Measurements from ENCODE around the gene DGKD.
"Not testable (repeated sequence)": the region's sequence is repeated elsewhere in the genome, so short reads cannot be mapped to it uniquely, and the experiment has no call there.

Gene DGKD

DNA sequence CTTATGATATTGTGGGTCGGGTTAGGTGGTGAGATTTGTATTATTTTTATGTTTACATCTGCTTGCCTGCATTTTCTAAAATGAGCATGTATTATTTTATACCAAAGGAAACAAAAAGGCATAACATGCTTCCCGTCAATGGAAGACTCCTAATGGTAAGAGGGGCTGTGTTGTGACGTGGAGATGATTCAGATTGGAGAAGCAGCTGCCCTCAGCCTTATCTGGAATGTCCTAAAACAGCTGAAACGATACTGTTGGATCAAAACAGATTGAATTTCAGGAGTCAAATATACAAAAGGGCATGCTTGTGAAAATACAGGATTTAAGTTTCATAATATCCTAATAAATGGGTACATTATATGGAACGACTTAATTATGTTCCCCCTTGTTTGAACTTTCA lies 19.0 kb downstream of the DGKD start:
- Histone ChIP-seq H3K4me3 (replicated peaks; ENCODE audit: insufficient read depth, low read length) (no peak overlapping the region), H3K27ac (replicated peaks) (no peak overlapping the region), H3K27me3 (ENCODE audit: insufficient read depth, poor library complexity, severe bottlenecking) (no peaks in the 10 kb centered on the region)
- DNase-seq (ENCODE audit: low read depth in 1 of 2, low spot score in 1 of 2), result no peak
- TF ChIP-seq GABPA (IDR thresholded peaks at IDR 0.05; ENCODE audit: low read depth) (no peak), POLR2AphosphoS5 (IDR thresholded peaks at IDR 0.05; ENCODE audit: low read depth) (no peak), SPI1 (IDR thresholded peaks at IDR 0.05; ENCODE audit: borderline replicate concordance, low read depth) (no peak)
- TF ChIP-seq, protein P1, sequence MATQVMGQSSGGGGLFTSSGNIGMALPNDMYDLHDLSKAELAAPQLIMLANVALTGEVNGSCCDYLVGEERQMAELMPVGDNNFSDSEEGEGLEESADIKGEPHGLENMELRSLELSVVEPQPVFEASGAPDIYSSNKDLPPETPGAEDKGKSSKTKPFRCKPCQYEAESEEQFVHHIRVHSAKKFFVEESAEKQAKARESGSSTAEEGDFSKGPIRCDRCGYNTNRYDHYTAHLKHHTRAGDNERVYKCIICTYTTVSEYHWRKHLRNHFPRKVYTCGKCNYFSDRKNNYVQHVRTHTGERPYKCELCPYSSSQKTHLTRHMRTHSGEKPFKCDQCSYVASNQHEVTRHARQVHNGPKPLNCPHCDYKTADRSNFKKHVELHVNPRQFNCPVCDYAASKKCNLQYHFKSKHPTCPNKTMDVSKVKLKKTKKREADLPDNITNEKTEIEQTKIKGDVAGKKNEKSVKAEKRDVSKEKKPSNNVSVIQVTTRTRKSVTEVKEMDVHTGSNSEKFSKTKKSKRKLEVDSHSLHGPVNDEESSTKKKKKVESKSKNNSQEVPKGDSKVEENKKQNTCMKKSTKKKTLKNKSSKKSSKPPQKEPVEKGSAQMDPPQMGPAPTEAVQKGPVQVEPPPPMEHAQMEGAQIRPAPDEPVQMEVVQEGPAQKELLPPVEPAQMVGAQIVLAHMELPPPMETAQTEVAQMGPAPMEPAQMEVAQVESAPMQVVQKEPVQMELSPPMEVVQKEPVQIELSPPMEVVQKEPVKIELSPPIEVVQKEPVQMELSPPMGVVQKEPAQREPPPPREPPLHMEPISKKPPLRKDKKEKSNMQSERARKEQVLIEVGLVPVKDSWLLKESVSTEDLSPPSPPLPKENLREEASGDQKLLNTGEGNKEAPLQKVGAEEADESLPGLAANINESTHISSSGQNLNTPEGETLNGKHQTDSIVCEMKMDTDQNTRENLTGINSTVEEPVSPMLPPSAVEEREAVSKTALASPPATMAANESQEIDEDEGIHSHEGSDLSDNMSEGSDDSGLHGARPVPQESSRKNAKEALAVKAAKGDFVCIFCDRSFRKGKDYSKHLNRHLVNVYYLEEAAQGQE (IDR thresholded peaks at IDR 0.05; ENCODE audit: insufficient replicate concordance, low read depth), result no peak
- TF ChIP-seq, protein P2, sequence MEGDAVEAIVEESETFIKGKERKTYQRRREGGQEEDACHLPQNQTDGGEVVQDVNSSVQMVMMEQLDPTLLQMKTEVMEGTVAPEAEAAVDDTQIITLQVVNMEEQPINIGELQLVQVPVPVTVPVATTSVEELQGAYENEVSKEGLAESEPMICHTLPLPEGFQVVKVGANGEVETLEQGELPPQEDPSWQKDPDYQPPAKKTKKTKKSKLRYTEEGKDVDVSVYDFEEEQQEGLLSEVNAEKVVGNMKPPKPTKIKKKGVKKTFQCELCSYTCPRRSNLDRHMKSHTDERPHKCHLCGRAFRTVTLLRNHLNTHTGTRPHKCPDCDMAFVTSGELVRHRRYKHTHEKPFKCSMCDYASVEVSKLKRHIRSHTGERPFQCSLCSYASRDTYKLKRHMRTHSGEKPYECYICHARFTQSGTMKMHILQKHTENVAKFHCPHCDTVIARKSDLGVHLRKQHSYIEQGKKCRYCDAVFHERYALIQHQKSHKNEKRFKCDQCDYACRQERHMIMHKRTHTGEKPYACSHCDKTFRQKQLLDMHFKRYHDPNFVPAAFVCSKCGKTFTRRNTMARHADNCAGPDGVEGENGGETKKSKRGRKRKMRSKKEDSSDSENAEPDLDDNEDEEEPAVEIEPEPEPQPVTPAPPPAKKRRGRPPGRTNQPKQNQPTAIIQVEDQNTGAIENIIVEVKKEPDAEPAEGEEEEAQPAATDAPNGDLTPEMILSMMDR (IDR thresholded peaks at IDR 0.05; ENCODE audit: insufficient read depth, low read length), result no peak

DNA sequence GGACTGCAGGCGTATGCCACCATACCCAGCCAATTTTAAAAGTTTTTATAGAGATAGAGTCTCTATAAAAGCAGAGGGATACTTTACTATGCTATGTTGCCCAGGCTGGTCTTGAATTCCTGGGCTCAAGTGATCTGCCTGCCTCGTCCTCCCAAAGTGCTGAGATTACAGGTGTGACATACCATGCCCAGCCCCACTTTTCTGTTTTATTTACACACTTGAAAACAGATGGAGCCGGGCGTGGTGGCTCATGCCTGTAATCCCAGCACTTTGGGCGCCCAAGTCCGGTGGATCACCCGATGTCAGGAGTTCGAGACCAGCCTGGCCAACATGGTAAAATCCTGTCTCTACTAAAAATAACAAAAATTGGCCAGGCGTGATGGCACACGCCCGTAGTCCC lies 20.5 kb downstream of the DGKD start:
- H3K27ac ChIP-seq (replicated peaks); H3K4me3 ChIP-seq (replicated peaks; ENCODE audit: insufficient read depth, low read length): not testable (repeated sequence)

DNA sequence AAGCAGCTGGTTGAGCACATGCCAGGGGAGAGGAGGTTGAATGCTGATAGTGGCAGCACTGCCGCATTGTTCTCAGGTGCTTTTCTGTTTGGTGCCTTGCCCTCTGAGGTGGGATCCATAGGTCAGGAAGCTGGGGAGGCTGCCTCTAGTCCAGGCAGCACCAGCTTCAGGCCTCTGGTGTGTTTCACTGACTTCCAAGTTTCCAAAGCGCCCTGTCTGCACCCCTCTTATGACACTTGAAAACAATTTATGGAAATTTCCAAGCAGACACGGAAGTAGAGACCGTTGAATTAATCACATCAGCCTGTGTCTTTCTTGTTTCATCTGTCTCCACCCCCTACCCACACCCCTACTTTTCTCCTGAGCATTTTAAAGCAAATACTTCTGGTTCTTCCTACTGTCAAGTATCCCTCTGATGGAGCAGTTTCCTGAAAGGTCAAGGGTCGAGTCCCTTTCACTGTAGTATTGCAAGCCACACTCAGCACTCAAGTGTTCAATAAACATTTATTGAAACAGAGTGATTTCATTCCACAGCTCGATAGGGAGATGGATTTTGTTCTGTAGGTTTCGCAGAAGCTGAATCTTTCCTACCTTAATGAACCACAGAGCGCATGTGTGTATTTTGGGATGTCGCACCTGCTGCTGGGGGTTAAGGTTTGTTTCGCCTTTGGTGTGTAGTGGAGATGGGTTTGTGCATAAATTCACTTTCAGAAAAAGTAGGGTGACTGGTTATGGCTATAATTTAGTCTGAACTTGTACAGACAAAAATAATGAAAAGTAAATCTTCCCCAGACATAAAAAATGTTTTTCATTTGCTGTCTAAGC lies 21.4 kb downstream of the DGKD start:
- DNase-seq (ENCODE audit: low read depth in 1 of 2, low spot score in 1 of 2), result no peak
- Histone ChIP-seq H3K27ac (replicated peaks) (no peak overlapping the region), H3K4me3 (replicated peaks; ENCODE audit: insufficient read depth, low read length) (no peak overlapping the region), H3K27me3 (ENCODE audit: insufficient read depth, poor library complexity, severe bottlenecking) (no peaks in the 10 kb centered on the region)
- TF ChIP-seq POLR2AphosphoS5 (IDR thresholded peaks at IDR 0.05; ENCODE audit: low read depth) (no peak), SPI1 (IDR thresholded peaks at IDR 0.05; ENCODE audit: borderline replicate concordance, low read depth) (no peak), GABPA (IDR thresholded peaks at IDR 0.05; ENCODE audit: low read depth) (no peak)
- TF ChIP-seq, protein P2 (IDR thresholded peaks at IDR 0.05; ENCODE audit: insufficient read depth, low read length), result no peak
- TF ChIP-seq, protein P1 (IDR thresholded peaks at IDR 0.05; ENCODE audit: insufficient replicate concordance, low read depth), result no peak

More for the DNA sequence above, 20.5 kb downstream of the DGKD start:
- not testable (repeated sequence) for H3K27me3 ChIP-seq (ENCODE audit: insufficient read depth, poor library complexity, severe bottlenecking); DNase-seq (ENCODE audit: low read depth in 1 of 2, low spot score in 1 of 2)

DNA sequence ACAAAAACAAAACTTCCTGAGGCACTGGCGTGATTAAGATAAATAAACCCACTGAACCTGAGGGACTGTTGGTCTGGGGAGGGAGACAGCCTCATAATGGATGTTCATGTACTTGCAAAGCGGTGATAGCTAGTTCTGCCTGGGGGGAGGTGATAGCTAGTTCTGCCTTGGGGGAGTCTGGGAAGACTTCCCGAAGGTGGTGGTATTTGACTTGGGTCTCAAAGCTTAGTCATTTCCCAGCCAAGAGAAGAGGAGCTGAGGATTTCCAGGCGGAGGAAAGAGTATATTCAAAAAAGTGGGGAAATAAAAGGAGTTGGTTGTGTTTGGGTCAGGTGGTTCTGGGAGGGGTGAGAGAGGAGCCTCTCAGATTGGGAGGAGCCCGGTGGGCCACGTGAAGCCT lies 24.7 kb downstream of the DGKD start:
- TF ChIP-seq, protein P1 (IDR thresholded peaks at IDR 0.05; ENCODE audit: insufficient replicate concordance, low read depth), result no peak
- no peak for TF ChIP-seq GABPA (IDR thresholded peaks at IDR 0.05; ENCODE audit: low read depth)
- TF ChIP-seq, protein P2 (IDR thresholded peaks at IDR 0.05; ENCODE audit: insufficient read depth, low read length), result no peak
- no peak for TF ChIP-seq POLR2AphosphoS5 (IDR thresholded peaks at IDR 0.05; ENCODE audit: low read depth)
- no peak for TF ChIP-seq SPI1 (IDR thresholded peaks at IDR 0.05; ENCODE audit: borderline replicate concordance, low read depth)
- DNase-seq (ENCODE audit: low read depth in 1 of 2, low spot score in 1 of 2), result no peak
- Histone ChIP-seq H3K27me3 (ENCODE audit: insufficient read depth, poor library complexity, severe bottlenecking) (no peaks in the 10 kb centered on the region), H3K27ac (replicated peaks) (no peak overlapping the region), H3K4me3 (replicated peaks; ENCODE audit: insufficient read depth, low read length) (no peak overlapping the region)
